Transverse colon (tissue), 4 donors: ENCODE results near the gene AGPAT3. TPM values are rescaled to one million over a fixed set of nuclear protein-coding genes. Genes with fewer than 3 reads are reported as not detected.

Experiments used
- DNase-seq: peaks from one replicate; pipeline ENCODE4 v3.0.0-alpha.2; 2019
- H3K27ac ChIP-seq, 4 donors: fragments of 200-600 bp; sonication (generic); 2 replicates each; pipeline ENCODE4 v1.5.1; 2016 to 2018; ENCODE audit warnings: inconsistent platforms in 4 of 4
- H3K27me3 ChIP-seq: fragments of 200-600 bp; sonication (generic); 2 replicates; pipeline ENCODE4 v1.5.1; 2017; ENCODE audit warnings: inconsistent platforms
- H3K36me3 ChIP-seq, 4 donors: fragments of 200-600 bp; sonication (generic); 2 replicates each; pipeline ENCODE4 v1.5.1; 2017 to 2019; ENCODE audit warnings: inconsistent platforms in 4 of 4
- H3K4me1 ChIP-seq, 4 donors: fragments of 200-600 bp; sonication (generic); 2 replicates each; pipeline ENCODE4 v1.5.1; 2017 to 2020; ENCODE audit warnings: inconsistent platforms in 4 of 4
- H3K4me3 ChIP-seq, 4 donors: fragments of 200-600 bp; sonication (generic); 1 replicate in 1 of 4; 2 replicates in 3 of 4; pipeline versions ENCODE4 v1.5.1 to v1.6.1; 2017 to 2019; ENCODE audit warnings: inconsistent platforms in 4 of 4
- H3K9me3 ChIP-seq, 2 donors: fragments of 200-600 bp; sonication (generic); 2 replicates each; pipeline ENCODE4 v1.5.1; 2017 to 2019; ENCODE audit warnings: inconsistent platforms in 2 of 2
- EP300 ChIP-seq: sonication (generic); formaldehyde crosslinking; IDR thresholded peaks from one replicate; pipeline ENCODE4 v1.6.1; 2017; ENCODE audit warnings: antibody characterized with exemption, low read depth
- POLR2A ChIP-seq: fragments of 450-650 bp; IDR thresholded peaks from one replicate; pipeline ENCODE4 v1.6.1; 2016; ENCODE audit warnings: antibody characterized with exemption, mild to moderate bottlenecking, moderate library complexity
- POLR2AphosphoS5 ChIP-seq, 3 donors: sonication (generic); formaldehyde crosslinking; IDR thresholded peaks; one replicate each; pipeline ENCODE4 v1.6.1; 2016; ENCODE audit warnings: antibody characterized with exemption in 3 of 3
- WGBS, 2 donors: methylation state at CpG; one replicate each; pipeline ENCODE4 v1.1.5; 2018; ENCODE audit warnings: low coverage in 1 of 2; 5-methylcytosine and 5-hydroxymethylcytosine counted together
- in situ Hi-C, 4 donors: fragments of 200-750 bp; cut with MboI; loops; one replicate each; pipeline versions ENCODE4 v1.15.0 to v1.15.1; 2017; ENCODE audit warnings: low sequenced_read_pairs in 3 of 4, low pct_ligation_motif_present in 1 of 4, low pct_unique_long_range_greater_than_20kb in 1 of 4
- intact Hi-C: fragments of 100-400 bp; cut with DNase I; formaldehyde crosslinking; loops from one replicate; pipeline ENCODE4 v1.15.1; 2023; ENCODE audit warnings: low total_unique reads
- total RNA-seq, 4 donors: library from RNA; depleted of rRNA; stranded (reverse); fragments of >200 nt; gene quantifications; one replicate each; pipeline ENCODE4 v1.1.0, GENCODE V29; 2016
- TF ChIP-seq, protein P1 (sequence below), 5 experiments: fragments of 200-600 bp in 3 of 5; fragments of 450-650 bp in 2 of 5; sonication (generic) in 3 of 5; IDR thresholded peaks; 1 replicate in 2 of 5; 2 replicates in 3 of 5; pipeline ENCODE4 v1.5.1; 2016 to 2017; ENCODE audit warnings: antibody characterized with exemption in 5 of 5, inconsistent platforms in 3 of 5, mild to moderate bottlenecking in 2 of 5, moderate library complexity in 1 of 5

AGPAT3 gene
- total RNA-seq, 4 donors from 2014 or later, result 59.9 to 116 (median 85.3) TPM

DNA sequence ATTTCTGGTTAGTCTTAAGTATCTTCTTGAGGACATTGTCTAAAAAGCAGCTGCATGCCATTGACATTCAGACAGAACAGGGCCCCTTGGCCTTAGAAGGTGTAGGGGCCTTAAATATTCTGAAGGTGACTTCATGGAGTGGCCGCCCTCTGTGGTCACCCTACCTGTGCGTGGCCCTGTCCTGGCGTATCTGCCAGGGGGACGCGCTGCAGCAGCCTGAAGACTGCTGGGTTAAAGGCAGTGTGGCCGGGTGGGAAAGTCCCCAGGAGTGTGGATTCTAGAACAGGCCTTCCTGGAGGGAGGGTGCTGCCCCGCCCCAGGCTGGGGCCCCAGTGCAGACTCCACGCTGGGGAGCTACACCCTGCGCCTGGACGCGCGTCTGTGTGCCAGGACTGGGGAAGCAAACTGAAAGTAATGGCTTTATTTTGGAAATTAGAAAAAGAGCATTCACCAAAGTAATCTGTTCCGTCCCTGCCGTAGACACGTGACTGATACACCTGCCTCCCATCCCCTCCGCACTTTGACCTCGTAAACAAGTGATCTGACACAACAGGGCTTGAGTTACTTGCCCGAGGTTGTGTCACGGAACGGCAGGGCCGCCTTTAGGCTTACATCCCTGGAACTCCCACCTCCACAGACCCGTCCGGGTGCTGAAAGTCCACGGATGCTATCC, 1.8 kb downstream of the AGPAT3 start:
- H3K4me3 ChIP-seq, result peak overlapping the region in 3 of 4 donors; percentile 88 to 96 (median 94)
- in situ Hi-C loops, result no loop called here
- peak; percentile 82 for DNase-seq
- TF ChIP-seq, protein P1, sequence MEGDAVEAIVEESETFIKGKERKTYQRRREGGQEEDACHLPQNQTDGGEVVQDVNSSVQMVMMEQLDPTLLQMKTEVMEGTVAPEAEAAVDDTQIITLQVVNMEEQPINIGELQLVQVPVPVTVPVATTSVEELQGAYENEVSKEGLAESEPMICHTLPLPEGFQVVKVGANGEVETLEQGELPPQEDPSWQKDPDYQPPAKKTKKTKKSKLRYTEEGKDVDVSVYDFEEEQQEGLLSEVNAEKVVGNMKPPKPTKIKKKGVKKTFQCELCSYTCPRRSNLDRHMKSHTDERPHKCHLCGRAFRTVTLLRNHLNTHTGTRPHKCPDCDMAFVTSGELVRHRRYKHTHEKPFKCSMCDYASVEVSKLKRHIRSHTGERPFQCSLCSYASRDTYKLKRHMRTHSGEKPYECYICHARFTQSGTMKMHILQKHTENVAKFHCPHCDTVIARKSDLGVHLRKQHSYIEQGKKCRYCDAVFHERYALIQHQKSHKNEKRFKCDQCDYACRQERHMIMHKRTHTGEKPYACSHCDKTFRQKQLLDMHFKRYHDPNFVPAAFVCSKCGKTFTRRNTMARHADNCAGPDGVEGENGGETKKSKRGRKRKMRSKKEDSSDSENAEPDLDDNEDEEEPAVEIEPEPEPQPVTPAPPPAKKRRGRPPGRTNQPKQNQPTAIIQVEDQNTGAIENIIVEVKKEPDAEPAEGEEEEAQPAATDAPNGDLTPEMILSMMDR (IDR thresholded peaks at IDR 0.05), result no peak
- TF ChIP-seq EP300, result no peak
- TF ChIP-seq POLR2AphosphoS5 (IDR thresholded peaks at IDR 0.05), result peak in 2 of 3 donors; percentile 59 to 84
- peak; percentile 69 for TF ChIP-seq POLR2A
- peaks cover 19 to 46% (median 26%) of the 10 kb centered on the region in 4 donors for H3K4me1 ChIP-seq
- peak overlapping the region; percentile 97 to 99 (median 98) for H3K27ac ChIP-seq
- H3K27me3 ChIP-seq, result no peaks in the 10 kb centered on the region
- no peaks in the 10 kb centered on the region for H3K9me3 ChIP-seq
- no peaks in the 10 kb centered on the region for H3K36me3 ChIP-seq
- intact Hi-C loops, result no loop called here
- WGBS, 2 donors, result 25% methylated on average over 21 of the region's 24 CpGs; no CpG with 5 or more reads in 1 of the 2 donors

DNA sequence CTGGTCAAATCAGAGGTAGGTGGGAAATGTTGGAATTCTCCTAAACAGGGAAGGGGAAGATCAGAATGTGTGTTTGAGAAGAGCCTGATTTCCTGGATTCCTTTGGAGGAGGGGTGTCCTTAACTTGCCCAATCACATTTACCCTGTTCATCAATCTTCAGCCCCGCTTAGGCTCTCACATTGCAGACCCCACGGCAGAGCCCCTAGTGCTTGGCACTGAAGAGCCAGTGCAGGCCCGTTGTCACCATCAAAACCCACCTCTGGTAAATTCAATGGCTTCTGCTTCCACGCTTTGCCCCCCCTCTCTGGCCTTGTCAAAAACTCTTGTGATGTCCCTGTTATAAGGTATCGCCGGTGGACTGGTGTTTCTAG, 2.3 kb downstream of the AGPAT3 start:
- intact Hi-C loops, result no loop called here
- 51 to 73% methylated on average over 3 to 6 of the region's 6 CpGs for WGBS, 2 donors
- H3K27ac ChIP-seq, result peak overlapping the region; percentile 97 to 99 (median 98)

DNA sequence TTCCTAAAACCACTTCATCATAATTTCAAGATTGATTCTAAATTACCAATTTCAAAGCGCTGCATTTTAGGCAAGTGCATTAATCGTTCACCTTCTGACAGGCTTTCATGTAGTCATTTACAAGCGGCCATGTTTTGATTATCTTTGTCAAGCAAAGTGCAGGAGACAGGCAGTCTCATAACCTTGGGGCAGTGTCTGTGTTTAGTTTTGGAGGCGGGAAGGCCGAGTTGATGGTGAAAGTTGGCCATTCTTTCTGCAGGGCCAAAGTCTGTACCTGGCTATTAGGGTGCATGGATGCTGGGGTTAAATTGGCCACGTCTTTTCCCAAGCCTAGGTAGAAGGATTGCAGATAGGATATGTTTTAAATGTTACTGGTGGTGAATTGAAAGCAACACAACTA, 2.9 kb downstream of the AGPAT3 start:
- in situ Hi-C loops (no loop called here), intact Hi-C loops (no loop called here)
- Histone ChIP-seq H3K9me3 (no peaks in the 10 kb centered on the region), H3K4me3 (peak overlapping the region in 1 of 4 donors; percentile 94), H3K36me3 (no peaks in the 10 kb centered on the region), H3K27ac (peak overlapping the region; percentile 97 to 99 (median 98)), H3K4me1 (peaks cover 19 to 40% (median 26%) of the 10 kb centered on the region in 4 donors), H3K27me3 (no peaks in the 10 kb centered on the region)
- TF ChIP-seq POLR2AphosphoS5 (IDR thresholded peaks at IDR 0.05) (no peak), EP300 (no peak), POLR2A (no peak)
- TF ChIP-seq, protein P1 (IDR thresholded peaks at IDR 0.05), result no peak
- WGBS, 2 donors, result 49 to 60% methylated on average over 3 to 6 of the region's 6 CpGs
- no peak for DNase-seq

More for the DNA sequence above, 2.3 kb downstream of the AGPAT3 start:
- Histone ChIP-seq H3K36me3 (no peaks in the 10 kb centered on the region), H3K27me3 (no peaks in the 10 kb centered on the region), H3K9me3 (no peaks in the 10 kb centered on the region), H3K4me1 (peaks cover 19 to 40% (median 26%) of the 10 kb centered on the region in 4 donors), H3K4me3 (peak overlapping the region in 3 of 4 donors; percentile 88 to 96 (median 94))
- TF ChIP-seq, protein P1 (IDR thresholded peaks at IDR 0.05), result no peak
- no peak for TF ChIP-seq EP300
- no peak for TF ChIP-seq POLR2A
- no peak for TF ChIP-seq POLR2AphosphoS5 (IDR thresholded peaks at IDR 0.05)
- in situ Hi-C loops, result no loop called here
- no peak for DNase-seq

DNA sequence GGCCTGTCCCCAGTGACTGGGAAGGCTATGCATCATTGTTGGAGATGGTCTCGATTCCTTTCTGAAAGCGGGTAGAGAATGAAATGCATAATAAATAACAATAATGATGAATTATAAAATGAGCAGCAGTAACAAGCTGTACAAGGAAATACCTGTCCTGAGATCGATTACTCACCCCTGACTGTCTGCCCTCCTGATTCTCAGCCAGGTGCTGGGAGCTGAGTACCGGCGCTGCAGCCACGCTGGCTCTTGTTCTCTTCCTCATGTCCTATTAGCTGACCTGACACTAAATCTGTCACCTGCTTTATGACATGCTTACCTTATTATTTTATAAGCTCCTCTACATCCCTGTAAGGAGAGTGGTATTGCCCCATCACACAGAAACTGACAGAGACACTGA, 3.4 kb downstream of the AGPAT3 start:
- Histone ChIP-seq H3K27ac (peak overlapping the region; percentile 97 to 99 (median 98)), H3K36me3 (no peaks in the 10 kb centered on the region), H3K9me3 (no peaks in the 10 kb centered on the region), H3K27me3 (no peaks in the 10 kb centered on the region), H3K4me3 (no peak overlapping the region), H3K4me1 (peaks cover 19 to 40% (median 26%) of the 10 kb centered on the region in 4 donors)
- in situ Hi-C loops (no loop called here), intact Hi-C loops (no loop called here)
- DNase-seq, result no peak
- no peak for TF ChIP-seq POLR2AphosphoS5 (IDR thresholded peaks at IDR 0.05)
- TF ChIP-seq POLR2A, result no peak
- TF ChIP-seq EP300, result no peak
- TF ChIP-seq, protein P1 (IDR thresholded peaks at IDR 0.05), result no peak
- WGBS, 2 donors, result 50 to 63% methylated on average over 4 to 6 of the region's 6 CpGs
